C4-2B (cell line): Measurements from ENCODE around the gene C3orf38.
A peak's percentile ranks its signal among the peaks of the same experiment; 100 is the strongest.
"Not testable (repeated sequence)": the region's sequence is repeated elsewhere in the genome, so short reads cannot be mapped to it uniquely, and the experiment has no call there.

Source experiments
- H3K27ac ChIP-seq: fragments of 450-650 bp; 2 replicates; pipeline ENCODE4 v1.5.1; 2017
- ZFX ChIP-seq: fragments of 450-650 bp; IDR thresholded peaks from 2 replicates; pipeline ENCODE4 v1.6.1; 2017
- TF ChIP-seq, protein P1 (sequence below): fragments of 450-650 bp; conservative IDR thresholded peaks from 2 replicates; pipeline ENCODE4 v1.5.1; 2017; ENCODE audit warnings: mild to moderate bottlenecking

C3orf38 gene

DNA sequence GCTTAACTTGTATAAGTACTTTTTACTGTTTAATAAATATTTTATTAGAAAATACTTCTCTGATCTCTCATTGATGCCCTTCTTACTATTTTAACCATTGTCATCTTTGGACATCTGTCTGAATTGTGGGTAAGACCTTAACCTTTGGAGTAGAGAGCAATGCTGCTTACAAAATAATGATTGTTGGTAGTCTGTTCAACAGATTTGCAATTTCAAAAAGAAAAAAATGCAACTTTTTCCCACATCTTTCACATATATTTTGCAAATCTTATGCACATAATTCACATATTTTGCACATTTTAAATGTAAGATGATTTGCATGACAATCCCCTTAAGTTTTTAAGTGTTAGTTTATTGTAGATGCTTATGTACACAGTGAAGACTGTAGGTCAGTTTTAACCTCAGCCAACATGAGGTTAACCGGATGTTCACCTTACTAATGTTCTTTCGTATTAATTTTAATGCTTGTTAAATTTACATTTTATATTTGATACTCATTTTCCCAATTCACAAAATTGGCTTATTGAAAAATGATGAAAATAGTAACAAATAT is 16.7 kb downstream of the C3orf38 start:
- TF ChIP-seq, protein P1, sequence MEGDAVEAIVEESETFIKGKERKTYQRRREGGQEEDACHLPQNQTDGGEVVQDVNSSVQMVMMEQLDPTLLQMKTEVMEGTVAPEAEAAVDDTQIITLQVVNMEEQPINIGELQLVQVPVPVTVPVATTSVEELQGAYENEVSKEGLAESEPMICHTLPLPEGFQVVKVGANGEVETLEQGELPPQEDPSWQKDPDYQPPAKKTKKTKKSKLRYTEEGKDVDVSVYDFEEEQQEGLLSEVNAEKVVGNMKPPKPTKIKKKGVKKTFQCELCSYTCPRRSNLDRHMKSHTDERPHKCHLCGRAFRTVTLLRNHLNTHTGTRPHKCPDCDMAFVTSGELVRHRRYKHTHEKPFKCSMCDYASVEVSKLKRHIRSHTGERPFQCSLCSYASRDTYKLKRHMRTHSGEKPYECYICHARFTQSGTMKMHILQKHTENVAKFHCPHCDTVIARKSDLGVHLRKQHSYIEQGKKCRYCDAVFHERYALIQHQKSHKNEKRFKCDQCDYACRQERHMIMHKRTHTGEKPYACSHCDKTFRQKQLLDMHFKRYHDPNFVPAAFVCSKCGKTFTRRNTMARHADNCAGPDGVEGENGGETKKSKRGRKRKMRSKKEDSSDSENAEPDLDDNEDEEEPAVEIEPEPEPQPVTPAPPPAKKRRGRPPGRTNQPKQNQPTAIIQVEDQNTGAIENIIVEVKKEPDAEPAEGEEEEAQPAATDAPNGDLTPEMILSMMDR: no peak
- TF ChIP-seq ZFX: no peak
- no peak overlapping the region for H3K27ac ChIP-seq

DNA sequence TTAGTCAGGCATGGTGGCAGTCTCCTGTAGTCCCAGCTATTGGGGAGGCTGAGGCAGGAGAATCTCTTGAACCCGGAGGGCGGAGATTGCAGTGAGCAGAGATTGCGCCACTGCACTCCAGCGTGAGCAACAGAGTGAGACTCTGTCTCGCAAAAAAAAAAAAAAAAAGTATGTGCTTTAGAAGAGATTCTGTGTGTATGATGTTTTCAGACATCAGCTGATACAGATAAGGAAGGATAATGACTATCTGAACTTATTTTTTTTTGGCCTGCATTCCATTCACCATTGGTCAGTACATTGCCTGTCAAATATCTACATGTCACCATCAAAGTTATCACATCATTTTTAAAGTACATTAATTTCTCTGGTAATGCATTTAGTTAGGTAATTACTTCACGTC is 17.4 kb downstream of the C3orf38 start:
- TF ChIP-seq ZFX: no peak
- TF ChIP-seq, protein P1: no peak
- no peak overlapping the region for H3K27ac ChIP-seq

DNA sequence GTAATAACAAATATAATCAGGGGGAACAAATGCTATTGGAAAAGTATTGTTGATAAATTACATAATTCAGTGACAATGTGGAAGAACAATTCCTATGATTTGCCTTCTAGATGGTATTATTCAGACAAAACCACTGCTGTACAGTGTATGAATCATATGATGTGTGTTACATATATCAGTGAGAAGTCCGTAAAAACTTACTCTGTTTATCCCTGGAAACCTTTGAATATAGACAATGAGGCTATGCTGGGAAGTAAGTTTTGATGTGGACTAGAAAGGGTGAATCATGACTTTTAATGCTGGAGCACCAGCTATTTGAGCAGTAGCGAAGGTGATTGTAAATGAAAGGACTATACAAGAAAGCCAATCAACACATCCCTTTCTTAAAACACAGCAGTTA is 17.9 kb downstream of the C3orf38 start:
- no peak overlapping the region for H3K27ac ChIP-seq
- TF ChIP-seq, protein P1: no peak
- TF ChIP-seq ZFX: no peak

DNA sequence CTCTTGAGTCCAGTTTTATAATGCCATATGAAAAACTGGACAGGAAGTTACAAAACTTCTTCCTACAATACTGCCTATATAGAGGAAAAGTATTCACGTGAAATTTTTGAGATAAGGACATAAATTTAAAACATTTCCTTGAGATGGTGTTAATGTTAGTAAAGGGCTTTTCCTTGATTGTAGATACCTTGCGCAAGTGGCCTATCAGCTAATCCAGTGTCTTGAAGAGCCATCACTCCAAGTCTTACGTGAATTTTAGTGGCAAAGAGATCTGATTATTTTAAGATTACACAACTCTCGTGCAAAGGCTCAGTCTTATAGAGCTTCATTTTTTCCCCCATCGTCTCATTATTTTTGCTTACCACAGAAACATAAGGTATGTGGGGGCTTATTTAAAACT is 18.4 kb downstream of the C3orf38 start:
- no peak for TF ChIP-seq ZFX
- TF ChIP-seq, protein P1: no peak
- H3K27ac ChIP-seq: no peak overlapping the region

DNA sequence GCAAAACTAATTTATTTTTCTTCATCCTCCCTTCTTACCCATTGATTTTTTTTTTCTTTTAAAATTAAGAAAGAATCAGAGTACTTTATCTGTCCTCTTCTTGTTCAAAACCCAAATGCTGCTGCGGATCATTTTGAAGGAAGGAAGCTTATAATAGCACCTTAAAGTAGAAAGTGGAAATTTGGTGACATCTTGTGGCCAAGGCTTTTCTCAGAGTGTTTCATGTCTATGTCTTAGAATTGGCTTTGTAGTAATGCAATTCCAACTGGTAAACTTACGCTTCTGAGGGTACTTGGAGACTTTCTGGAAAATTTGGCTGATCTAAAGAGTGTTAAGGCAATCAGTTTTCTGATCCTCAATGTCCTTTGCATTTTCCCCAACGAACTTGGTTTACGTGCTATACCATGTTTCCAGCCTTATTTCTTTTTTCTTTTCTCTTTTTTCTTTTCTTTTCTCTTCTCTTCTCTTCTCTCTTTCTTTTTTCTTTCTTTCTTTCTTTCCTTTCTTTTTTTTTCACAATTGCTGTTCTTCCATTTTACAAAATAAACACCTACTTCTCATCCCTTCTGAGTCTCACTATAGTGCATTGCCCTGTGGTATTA is 30.7 kb downstream of the C3orf38 start:
- TF ChIP-seq, protein P1: peak; percentile 73
- TF ChIP-seq ZFX: no peak
- no peak overlapping the region for H3K27ac ChIP-seq

DNA sequence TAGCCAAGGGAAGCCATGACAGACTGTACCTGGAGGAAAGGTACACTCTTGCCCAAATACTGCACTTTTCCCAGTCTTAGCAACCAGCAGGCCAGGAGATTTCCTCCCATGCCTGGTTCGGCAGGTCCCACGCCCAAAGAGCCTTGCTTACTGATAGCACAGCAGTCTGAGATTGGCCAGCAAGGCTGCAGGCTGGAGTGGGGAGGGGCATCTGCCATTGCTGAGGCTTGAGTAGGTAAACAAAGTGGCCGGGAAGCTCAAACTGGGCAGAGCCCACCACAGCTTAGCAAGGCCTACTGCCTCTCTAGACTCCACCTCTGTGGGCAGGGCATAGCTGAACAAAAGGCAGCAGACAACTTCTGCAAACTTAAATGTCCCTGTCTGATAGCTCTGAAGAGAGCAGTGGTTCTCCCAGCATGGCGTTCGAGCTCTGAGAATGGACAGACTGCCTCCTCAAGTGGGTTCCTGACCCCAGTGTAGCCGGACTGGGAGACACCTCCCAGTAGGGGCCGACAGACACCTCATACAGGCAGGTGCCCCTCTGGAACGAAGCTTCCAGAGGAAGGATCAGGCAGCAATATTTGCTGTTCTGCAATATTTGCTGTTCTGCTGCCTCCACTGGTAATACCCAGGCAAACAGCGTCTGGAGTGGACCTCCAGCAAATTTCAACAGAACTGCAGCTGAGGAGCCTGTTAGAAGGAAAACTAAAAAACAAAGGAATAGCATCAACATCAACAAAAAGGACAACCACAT is 32.6 kb downstream of the C3orf38 start:
- TF ChIP-seq, protein P1: peak; percentile 12; the same call in 1 of the 2 replicates
- not testable (repeated sequence) for H3K27ac ChIP-seq

DNA sequence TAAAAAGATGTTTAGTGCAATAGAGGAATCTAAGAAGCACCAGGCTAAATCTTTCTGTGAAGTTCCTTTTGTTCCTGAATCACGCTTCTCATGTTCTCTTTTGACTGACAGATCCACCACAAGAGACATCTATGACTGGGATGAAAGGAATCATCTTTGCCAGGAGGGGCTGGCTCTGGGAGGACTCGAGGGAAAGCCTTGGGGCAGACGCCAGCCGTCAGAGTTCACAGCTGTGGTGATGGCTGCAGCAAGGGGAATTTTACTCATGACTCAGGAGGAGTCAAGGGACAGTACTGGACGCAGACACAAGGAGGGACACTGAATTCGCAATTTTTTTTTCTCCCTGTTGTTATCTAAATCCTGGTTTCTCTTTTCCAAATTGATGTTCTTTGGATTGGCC is 38.7 kb downstream of the C3orf38 start:
- TF ChIP-seq, protein P1: no peak
- no peak for TF ChIP-seq ZFX
- H3K27ac ChIP-seq: no peak overlapping the region
